A673 (cell line): ENCODE measurements around the gene TTLL11. TPM values are rescaled to one million over a fixed set of nuclear protein-coding genes. Genes with fewer than 3 reads are reported as not detected.

Experiments used
- BruUV-seq: library from RNA; stranded (reverse); fragments of 400-500 nt; replicated peaks from 2 replicates; lab custom pipeline; 2021; lab: Mats Ljungman, UMichigan
- CTCF ChIA-PET: fragments of 300-600 bp; sonication (Branson Sonifier 250); formaldehyde crosslinking; loops from one replicate; lab custom pipeline; 2022; ENCODE audit warnings: antibody characterized with exemption; lab: Charles Lee
- POLR2A ChIA-PET: fragments of 300-600 bp; sonication (Branson Sonifier 250); formaldehyde crosslinking; loops from one replicate; lab custom pipeline; 2022; ENCODE audit warnings: antibody characterized with exemption; ENCODE audit not compliant: low non-redundant PET; lab: Charles Lee
- DNase-seq: peaks from one replicate; pipeline ENCODE4 v3.0.0-alpha.2; 2015; ENCODE audit warnings: low spot score
- H3K27ac ChIP-seq: fragments of 200-600 bp; sonication (generic); 2 replicates; pipeline ENCODE4 v1.5.1; 2016; ENCODE audit warnings: mixed run types, low read depth, mild to moderate bottlenecking, mixed read lengths, antibody characterized with exemption, low read length; ENCODE audit not compliant: poor library complexity, severe bottlenecking
- H3K27me3 ChIP-seq: fragments of 200-600 bp; sonication (generic); replicated peaks from 2 replicates; pipeline ENCODE4 v1.6.1; 2017; ENCODE audit warnings: mixed run types, low read depth, mild to moderate bottlenecking, mixed read lengths, antibody characterized with exemption, low read length; ENCODE audit not compliant: insufficient read depth, poor library complexity
- H3K36me3 ChIP-seq: fragments of 200-600 bp; sonication (generic); 2 replicates; pipeline ENCODE4 v1.6.1; 2016; ENCODE audit warnings: mixed run types, mild to moderate bottlenecking, mixed read lengths, antibody characterized with exemption, low read length; ENCODE audit not compliant: insufficient read depth, poor library complexity, severe bottlenecking
- H3K4me1 ChIP-seq: fragments of 200-600 bp; sonication (generic); 2 replicates; pipeline ENCODE4 v1.6.1; 2017; ENCODE audit warnings: mixed run types, mild to moderate bottlenecking, mixed read lengths, antibody characterized with exemption, low read length; ENCODE audit not compliant: insufficient read depth, poor library complexity, severe bottlenecking
- H3K4me3 ChIP-seq: fragments of 200-600 bp; sonication (generic); 2 replicates; pipeline ENCODE4 v1.5.1; 2016; ENCODE audit warnings: low read depth, mixed run types, mild to moderate bottlenecking, mixed read lengths, low read length; ENCODE audit not compliant: poor library complexity, severe bottlenecking
- H3K9me3 ChIP-seq: fragments of 200-600 bp; sonication (generic); 2 replicates; pipeline ENCODE4 v1.6.1; 2016; ENCODE audit warnings: mixed run types, low read depth, mild to moderate bottlenecking, mixed read lengths, antibody characterized with exemption, low read length; ENCODE audit not compliant: poor library complexity, severe bottlenecking
- EZH2 ChIP-seq: fragments of 200-600 bp; sonication (generic); IDR thresholded peaks from 2 replicates; pipeline ENCODE4 v1.6.1; 2017; ENCODE audit warnings: borderline replicate concordance, low read depth, mild to moderate bottlenecking, mixed read lengths, antibody characterized with exemption, low read length; ENCODE audit not compliant: poor library complexity, severe bottlenecking
- intact Hi-C: fragments of 100-400 bp; cut with micrococcal nuclease; formaldehyde crosslinking; loops from one replicate; pipeline ENCODE4 v1.10.0; 2022; ENCODE audit not compliant: unreplicated experiment
- total RNA-seq: library from RNA; stranded (reverse); gene quantifications from 2 replicates; pipeline ENCODE4 v1.2.3, GENCODE V29; 2021
- TF ChIP-seq, protein P1 (sequence below): fragments of 300-800, 200-600 bp; sonication (generic); conservative IDR thresholded peaks from 2 replicates; pipeline ENCODE4 v1.5.1; 2017; ENCODE audit warnings: low read depth, mild to moderate bottlenecking, antibody characterized with exemption, low read length, moderate library complexity, mixed read lengths

Gene TTLL11
- total RNA-seq, 1 experiment from 2014 or later, result 3.0 TPM

DNA sequence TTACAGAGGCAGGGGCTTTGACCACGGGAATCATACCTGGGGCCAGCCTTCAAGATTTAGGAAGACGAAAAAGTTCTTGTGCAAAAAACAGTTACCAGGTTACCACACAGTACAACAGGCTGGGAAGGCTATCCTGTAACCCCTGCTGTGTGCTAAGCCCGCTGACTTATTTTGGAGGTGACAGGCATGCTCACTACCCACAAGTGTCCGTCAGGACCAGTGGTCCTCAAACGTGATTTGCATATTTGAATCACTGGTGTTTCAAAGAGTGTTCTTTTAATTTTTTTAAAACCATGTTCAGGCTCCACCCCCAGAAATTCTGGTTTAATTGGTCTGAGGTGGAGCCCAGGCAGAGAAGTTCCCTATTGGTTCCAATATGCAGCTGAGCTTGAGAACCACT is 146.6 kb downstream of the TTLL11 start:
- ChIA-PET POLR2A (no interaction called here), CTCF (no interaction called here)
- Histone ChIP-seq H3K27me3 (no peaks in the 10 kb centered on the region), H3K9me3 (no peaks in the 10 kb centered on the region), H3K27ac (no peak overlapping the region), H3K4me1 (peaks cover 4% of the 10 kb centered on the region), H3K4me3 (no peak overlapping the region), H3K36me3 (no peaks in the 10 kb centered on the region)
- no peak for TF ChIP-seq EZH2
- TF ChIP-seq, protein P1, sequence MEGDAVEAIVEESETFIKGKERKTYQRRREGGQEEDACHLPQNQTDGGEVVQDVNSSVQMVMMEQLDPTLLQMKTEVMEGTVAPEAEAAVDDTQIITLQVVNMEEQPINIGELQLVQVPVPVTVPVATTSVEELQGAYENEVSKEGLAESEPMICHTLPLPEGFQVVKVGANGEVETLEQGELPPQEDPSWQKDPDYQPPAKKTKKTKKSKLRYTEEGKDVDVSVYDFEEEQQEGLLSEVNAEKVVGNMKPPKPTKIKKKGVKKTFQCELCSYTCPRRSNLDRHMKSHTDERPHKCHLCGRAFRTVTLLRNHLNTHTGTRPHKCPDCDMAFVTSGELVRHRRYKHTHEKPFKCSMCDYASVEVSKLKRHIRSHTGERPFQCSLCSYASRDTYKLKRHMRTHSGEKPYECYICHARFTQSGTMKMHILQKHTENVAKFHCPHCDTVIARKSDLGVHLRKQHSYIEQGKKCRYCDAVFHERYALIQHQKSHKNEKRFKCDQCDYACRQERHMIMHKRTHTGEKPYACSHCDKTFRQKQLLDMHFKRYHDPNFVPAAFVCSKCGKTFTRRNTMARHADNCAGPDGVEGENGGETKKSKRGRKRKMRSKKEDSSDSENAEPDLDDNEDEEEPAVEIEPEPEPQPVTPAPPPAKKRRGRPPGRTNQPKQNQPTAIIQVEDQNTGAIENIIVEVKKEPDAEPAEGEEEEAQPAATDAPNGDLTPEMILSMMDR, result no peak
- intact Hi-C loops, result no loop called here
- no peak for DNase-seq
- no TSS peak for BruUV-seq

DNA sequence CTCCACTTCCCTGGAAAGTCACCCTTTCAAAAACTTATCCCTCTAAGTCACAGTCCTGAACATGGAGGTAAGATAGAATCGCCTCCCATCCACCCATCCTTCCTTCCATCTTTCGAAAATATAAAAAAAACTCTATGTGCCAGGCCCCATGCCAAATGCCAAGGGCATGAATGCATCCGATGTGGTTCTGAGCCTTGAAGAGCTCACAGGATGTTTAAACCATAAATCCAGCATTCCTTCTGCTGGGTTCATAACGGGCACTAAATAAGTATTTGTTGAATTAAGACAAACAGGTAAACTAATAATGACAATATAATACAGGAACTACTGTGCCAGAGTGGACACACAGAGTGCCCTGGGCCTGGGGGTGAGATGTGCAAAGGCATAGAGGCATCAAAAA is 147.3 kb downstream of the TTLL11 start:
- Histone ChIP-seq H3K9me3 (no peaks in the 10 kb centered on the region), H3K27me3 (no peaks in the 10 kb centered on the region), H3K4me1 (peaks cover 4% of the 10 kb centered on the region), H3K4me3 (no peak overlapping the region), H3K27ac (no peak overlapping the region), H3K36me3 (no peaks in the 10 kb centered on the region)
- intact Hi-C loops, result no loop called here
- TF ChIP-seq, protein P1, result no peak
- no peak for TF ChIP-seq EZH2
- POLR2A ChIA-PET, result no interaction called here
- no TSS peak for BruUV-seq
- no peak for DNase-seq
- CTCF ChIA-PET, result no interaction called here

DNA sequence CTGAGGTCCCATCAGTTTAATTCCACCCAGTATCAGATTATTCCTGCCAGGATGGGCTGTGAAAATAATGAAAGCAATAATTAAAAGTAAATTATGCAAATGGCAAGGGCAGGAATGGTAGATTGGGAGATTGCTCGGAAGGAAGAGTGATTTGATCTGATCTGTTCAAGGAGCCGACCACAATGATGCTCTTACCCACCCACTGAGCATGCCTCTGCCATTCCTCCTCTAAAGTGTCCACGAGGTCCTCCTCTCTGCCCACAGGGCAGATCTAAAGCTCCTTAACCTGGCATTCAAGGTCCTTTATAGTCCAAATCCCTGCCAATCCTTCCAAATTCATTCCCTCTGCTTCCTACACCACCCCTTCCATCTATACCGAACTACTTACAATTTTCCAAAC is 147.8 kb downstream of the TTLL11 start:
- H3K4me3 ChIP-seq, result no peak overlapping the region
- no peaks in the 10 kb centered on the region for H3K27me3 ChIP-seq
- H3K9me3 ChIP-seq, result no peaks in the 10 kb centered on the region
- DNase-seq, result no peak
- TF ChIP-seq, protein P1, result no peak
- no peak for TF ChIP-seq EZH2
- intact Hi-C loops, result no loop called here
- peaks cover 4% of the 10 kb centered on the region for H3K4me1 ChIP-seq
- H3K36me3 ChIP-seq, result no peaks in the 10 kb centered on the region
- H3K27ac ChIP-seq, result no peak overlapping the region
- POLR2A ChIA-PET, result no interaction called here
- no TSS peak for BruUV-seq
- CTCF ChIA-PET, result no interaction called here
